GM11168 (cell line): Measurements from ENCODE around the gene MYO5B.

Experiments
- in situ Hi-C: fragments of 300-500 bp; cut with MboI; formaldehyde crosslinking; loops from one replicate; pipeline ENCODE4 v1.12.0; 2022; ENCODE audit warnings: low sequenced_read_pairs; ENCODE audit not compliant: unreplicated experiment

Gene MYO5B

DNA sequence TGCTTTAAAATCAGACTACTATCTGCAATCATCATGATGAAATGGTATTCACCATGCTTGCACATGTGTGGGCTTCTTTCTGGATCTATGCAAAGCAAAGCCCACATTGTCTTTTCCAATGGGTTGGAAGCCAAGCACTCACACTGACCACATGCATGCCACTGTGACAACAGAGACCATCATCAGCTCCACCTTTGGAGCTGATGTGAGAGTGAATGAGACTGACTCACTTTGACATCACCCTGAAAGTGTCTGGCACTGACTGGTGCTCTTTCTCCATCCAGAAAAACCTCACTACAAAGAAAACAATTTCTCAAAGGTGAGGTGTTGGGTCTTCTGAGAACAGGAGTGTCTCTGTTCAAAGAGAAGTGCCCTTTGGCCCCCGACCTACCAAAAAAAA, 4.7 kb downstream of the MYO5B start:
- in situ Hi-C loops = no loop called here

DNA sequence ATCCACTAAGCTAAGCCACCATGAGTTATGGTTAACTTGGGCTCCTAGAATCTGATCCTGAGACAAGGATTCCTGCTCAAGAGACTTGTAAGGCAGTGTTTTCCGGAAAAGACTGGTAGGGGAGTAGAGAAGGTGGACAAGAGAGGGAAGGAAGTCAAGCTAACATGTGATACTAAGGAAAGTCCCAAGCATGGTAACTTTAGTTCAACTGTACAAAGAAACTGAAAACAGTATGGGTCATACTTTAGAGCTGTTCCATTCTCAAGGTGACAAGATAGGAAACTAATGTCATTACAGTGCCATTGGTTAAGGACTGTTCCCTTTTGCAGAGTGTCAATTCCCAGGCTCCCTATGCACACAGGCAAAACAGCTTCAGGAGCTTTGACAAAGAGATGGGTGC, 5.8 kb downstream of the MYO5B start:
- in situ Hi-C loops = no loop called here

DNA sequence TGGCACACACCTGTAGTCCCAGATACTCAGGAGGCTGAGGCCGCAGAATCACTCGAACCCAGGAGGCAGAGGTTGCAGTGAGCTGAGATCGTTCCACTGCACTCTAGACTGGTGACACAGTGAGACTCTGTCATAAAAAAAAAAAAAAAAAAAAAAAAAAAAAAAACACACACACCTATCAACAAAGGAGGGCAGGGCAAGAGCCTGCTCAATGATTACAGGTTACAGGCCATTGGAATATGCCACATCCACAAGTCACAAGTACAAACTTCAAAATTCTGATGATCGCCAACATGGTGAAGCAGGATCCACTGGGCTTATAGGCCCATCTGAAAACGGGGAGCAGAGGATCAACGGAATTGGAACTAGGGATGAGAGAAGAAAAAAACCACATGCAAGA, 6.3 kb downstream of the MYO5B start:
- in situ Hi-C loops = no loop called here

DNA sequence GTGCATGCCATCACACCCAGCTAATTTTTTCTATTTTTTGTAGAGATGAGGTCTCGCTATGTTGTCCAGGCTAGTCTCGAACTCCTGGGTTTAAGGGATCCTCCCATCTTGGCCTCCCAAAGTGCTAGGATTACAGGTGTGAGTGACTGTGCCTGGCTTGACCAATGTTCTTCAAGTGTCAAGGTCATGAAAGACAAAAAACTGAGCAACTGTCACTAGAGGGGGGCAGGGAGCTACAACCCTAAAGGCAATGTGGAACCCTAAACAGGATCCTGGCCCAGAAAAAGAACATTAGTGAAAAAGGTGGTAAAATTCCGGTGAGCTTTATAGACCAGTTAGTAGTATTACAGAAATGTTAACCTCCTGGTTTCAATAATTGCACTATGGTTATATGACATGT, 7.3 kb downstream of the MYO5B start:
- in situ Hi-C loops = no loop called here

DNA sequence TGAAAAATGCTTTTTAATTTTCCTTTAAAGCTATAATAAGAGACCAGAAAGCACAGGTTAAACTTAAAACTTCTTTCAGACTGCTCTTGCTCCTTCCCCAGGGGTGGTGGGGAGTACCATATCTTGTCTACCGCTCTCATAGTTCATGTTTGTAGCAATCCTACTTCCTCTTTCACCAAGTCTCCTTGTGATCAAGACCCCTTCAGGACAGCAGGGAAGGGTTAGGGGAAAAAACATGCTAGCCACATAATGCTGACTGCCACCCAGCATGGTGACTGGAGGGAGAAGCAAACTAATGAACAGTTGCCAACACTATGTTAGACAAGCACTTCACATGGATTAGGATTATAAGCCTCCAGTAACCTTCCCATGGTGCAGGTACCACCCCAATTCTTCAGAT, 8.6 kb downstream of the MYO5B start:
- in situ Hi-C loops = no loop called here

DNA sequence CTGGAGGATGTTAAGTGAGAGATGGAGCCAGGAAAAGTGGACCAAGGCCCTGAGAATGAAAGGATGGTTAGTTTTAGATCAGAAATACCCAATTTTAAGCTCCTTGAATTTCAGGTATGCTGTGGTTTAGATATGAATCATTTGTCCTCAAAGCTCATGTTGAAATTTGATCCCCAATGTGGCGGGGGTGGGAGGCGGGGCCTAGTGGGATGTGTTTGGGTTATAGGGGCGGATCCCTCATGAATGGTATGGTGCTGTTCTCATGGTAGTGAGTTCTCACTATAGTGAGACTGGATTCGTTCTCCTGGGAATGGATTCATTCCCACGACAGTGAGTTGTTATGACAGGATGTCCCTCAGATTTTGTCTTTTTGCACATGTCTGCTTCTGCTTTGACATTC, 11.4 kb downstream of the MYO5B start:
- in situ Hi-C loops = no loop called here

DNA sequence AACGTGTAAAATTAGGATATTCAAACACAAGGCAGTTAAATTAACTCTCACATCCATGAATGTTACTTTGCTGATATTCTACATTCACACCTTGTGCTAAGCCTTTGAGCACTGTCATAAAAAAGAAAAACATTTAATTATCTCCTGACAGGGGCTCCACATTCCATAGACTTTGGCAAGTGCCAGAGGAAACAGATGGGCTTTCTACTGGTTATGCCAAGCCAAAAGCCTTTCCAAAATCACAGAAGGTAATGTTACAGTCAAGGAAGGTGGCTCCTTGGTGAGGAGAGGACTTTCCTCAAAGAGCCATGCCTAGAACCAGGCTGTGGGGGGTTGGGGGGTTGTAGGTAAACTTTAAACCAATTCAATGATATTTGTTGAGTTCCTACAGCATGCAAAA, 12.4 kb downstream of the MYO5B start:
- in situ Hi-C loops = no loop called here

DNA sequence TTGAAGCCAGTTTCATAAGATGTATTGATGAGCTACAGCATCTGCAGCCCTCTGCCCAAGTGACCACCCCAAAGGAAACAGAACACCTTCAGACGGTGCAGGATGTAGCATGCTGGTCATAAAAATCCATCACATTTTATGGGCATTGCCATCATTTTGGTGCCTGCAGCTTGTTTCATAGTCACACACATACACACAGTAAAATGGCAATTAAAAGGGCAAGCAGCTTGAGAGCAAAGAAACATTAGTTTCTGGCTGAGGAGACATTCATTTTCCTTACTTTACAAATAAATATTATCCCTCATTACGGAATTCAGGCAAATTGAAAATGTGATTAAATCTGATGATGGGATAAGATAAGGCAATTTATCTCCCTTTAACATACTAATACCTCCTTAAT, 13.4 kb downstream of the MYO5B start:
- in situ Hi-C loops = no loop called here

DNA sequence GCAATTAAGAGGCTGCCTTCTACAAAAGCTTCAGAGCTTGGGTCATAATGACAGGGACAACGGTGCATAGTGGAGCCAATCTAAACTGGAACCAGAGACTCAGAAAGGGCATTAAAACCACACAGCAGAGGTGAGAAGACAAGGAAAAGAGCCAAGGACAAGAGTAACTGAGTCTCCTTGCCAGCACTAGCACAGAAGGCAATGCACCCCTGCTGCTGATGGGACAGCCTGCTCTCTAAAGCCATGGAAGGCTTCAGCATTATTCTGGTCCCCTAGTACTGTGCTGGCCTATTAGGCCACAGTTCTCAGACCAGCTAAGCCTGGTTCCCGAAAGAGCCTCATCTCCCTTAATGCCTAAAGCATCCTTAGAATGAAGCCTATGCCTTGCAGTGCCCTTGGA, 15.5 kb downstream of the MYO5B start:
- in situ Hi-C loops = no loop called here

DNA sequence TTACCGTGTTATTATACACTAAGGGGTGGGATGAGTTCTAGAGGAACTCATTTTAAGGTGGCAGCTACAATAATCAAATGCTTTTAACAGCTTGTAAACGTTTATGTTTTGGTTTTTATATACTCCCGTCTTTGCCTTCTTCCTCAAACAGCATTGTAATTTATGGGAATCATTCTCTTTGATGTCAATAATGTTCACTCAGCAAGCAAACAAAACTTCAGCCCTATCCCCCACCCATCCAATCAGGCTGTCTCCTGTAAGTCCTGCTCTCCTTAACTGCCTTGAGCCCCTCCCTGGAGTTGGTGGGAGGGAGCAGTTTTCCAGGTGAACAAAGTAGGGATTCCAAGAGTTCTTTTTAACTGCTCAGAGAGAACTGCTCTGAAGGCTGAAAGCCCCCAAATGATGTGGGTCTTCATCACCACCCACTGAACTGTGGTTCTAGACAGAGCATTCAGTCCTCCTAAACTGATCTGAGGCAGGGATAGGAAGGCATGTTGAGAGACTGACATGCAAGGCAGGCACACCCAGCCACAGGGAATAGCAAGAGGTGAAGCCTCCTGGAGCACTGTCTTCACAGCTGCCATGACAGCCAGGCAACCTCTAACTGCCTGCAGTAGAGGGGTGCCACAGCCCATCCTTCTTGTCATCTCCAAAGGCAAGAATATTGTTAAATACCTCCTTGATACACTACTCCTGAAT, 17.5 kb downstream of the MYO5B start:
- in situ Hi-C loops = no loop called here

DNA sequence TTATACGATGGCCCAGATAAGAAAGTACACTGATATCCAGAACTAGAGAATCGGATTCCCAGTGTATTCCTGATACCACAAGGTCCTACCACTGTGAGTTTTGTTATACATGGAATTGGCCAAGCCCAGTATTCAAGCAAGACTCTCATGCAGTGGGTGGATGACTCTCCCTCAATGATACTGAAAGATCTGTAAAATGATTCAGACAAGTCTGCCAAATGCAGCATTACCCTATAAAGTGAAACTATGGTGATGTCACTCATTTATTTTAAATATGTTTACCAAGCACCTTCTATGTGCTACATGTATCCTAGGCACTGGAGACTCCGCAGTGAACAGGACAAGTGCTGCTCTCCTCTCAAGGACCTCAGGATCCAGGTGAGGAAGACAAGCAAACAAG, 22.6 kb downstream of the MYO5B start:
- in situ Hi-C loops = no loop called here

DNA sequence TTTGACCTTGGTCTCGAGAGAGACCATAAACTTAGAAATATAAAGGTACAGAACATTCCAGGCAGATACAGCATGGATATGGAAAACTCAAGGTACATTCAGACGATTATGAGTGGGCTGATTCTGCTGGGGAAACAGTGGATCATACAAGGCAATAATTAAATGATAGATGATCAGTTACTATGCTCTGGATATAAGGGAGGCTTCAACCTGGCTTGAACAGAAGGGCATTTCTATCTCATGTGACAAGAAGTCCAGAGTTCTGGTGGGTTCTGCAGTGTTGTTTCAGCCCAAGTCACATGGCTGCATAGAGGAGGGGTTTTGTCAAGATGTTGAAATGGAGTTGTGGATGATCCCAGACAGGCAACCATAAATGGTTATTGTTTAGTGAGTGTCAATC, 23.5 kb downstream of the MYO5B start:
- in situ Hi-C loops = no loop called here

DNA sequence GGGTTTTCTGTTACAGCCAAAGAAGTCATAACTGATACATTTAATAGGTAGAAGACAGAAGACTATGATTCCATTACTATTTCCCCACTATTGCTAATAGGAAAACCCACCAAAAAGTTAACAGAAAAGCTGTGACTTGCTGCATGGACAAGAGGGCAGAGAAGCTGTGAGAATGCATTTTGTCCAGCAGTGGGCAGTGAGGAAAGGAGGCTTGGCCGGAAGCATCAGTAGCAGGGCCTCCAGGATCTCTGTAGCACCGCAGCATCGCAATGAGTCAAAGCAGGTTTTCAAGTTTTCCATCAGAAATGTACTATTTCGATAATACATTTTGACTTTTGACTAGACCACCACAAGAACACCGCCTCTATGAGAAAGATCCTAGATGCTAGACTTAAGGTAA, 24.9 kb downstream of the MYO5B start:
- in situ Hi-C loops = no loop called here

DNA sequence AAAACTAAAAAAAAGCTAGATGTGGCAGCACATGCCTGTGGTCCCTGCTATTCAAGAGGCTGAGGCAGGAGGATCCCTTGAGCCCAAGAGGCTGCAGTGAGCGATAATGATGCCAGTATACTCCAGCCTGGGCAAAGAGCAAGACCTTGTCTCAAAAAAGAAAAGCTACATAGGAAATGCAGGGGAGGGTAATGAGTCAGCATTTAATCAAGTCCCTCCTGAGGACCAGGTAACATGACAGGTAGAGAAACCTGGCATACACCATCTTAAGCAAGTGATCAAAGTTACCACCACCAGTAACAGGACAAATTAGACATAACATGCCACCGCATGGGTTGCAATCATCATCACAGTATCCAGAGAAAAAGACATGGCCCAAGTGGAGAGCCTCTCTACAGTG, 25.8 kb downstream of the MYO5B start:
- in situ Hi-C loops = no loop called here

DNA sequence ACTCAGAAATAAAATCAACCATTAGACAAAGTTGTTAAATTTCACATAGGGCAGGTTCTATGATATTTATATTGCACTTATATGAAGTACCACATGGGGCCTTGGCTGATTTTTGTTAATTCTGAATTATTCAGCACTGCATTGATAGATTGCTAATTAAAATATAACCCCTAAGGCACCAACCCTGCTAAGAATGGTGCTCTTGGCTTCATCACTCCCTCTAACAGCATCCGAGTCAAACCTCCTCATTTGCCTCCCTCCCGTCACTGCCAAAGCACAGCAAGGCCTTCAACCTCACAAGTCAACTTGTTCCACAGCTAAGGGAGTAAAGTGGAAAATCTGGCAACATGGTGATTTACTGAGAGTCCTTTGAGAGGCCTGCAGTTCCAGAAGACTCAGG, 27.0 kb downstream of the MYO5B start:
- in situ Hi-C loops = no loop called here

DNA sequence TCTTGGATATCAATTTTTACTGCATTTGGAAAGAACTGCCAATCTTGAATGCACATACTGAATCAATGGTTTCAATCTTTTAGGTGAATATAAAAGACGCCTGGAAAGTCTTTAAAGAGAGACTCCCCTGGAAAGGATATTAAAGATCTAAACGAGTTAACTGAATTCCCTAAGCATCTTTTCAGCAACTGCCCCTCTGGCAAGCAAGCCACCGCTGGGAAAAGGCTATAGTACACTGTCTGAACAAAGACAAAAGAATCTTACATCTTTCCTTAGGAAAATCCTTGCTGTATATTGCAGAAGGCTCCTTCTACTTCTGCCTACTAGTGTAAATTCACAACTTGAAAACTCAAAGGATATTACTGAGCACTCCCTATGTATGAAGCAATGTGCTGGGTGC, 28.0 kb downstream of the MYO5B start:
- in situ Hi-C loops = no loop called here

DNA sequence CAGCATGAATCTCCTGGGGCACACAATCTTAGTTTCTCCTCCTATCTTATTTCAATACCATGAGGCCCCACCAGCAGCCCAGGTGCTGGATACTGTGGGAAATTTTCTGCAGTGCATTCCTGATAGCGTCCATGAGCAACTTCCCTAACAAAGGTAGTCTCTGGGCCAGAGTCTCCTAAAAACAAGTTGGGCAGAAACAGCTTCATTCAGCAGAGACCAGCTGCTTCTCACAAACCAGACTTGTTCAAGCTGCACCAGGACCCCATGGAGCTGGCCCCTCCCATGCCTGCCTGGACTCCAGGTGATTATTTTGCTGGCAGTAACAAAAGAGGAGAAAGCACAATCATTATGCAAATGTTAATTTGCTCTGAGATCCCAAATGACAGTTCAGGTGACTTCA, 31.4 kb downstream of the MYO5B start:
- in situ Hi-C loops = no loop called here

DNA sequence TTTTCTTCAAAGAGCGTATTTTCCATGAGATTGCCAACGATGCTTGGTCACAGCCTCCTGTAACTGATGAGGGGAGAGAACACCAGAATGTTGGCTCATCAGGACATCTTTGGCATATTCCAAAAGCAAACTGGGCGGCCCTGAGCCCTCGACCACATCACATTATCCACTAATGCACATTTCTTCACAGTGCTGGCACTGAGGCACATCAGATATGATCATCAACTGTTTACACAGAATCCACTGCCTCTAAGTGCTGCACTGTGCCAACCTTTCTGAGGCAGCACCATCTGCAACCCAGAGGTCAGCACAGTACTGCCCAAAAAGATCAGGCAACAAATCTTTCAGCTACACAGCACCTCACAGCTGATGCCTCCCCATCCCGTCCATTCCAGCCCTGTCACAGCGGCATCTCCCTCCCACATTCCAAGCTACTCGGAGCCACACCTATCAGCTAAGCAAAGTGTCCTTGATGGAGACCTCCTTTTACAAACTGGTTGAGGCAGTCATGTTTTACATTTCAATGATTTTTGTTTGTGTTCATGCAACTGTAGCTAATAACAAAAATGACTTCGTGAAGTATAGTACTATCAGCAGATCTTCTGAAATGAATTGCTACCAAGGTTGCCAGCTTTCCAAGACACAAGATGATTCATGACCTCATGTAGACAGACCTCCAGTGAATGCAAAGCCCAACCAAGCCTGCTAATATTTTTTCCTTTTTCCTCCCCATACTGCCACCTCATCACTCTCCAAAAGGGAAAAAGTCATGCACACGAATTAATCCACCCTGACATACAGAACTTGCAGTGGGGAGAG, 32.3 kb downstream of the MYO5B start:
- in situ Hi-C loops = no loop called here

DNA sequence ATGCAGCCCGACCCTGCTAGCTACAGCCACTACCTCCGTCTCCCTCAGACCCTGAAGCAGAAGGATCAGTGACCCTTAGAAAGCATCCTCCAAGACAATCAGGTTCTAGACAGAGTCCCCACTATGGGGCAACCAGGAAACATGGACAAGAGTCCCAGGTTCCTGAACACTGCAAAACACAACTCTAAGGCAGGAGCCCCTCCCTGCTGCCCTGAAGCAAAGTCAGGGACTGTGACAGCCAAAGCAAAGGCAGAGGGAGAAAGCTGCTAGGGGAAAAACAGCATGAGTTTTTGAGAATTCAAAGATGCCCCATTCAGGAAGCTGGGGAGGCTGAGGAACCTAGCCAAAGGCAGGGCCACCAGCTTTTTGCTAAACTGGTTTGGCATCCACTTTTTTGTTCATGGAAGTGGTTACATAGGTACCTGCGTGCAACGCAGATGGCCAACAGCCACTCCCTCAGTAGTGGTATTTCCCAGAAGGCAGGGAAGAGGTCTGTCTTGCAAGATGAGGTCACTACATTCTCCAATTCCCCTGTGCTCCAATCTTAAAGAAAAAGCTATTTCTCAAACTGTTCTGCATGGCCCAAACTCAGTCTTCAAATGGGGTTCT, 33.2 kb downstream of the MYO5B start:
- in situ Hi-C loops = no loop called here

DNA sequence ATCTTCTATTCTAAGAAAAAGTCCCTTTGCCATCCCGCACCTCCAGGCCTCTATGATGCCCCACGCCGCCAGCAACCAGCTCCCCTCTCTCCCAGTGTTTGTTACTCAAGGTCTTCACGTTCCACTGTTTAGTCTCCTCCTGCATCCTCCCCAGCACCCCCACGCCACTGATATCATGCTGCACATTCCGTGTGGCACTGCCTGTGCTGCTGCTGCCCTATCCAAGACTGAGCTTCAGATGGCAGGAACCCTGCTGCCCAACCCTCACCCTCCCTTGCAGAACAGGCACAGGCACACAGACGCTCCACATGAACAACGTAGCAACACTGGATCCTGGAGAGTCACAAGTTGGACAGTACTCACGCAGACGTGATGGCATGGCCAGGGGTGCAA, 35.3 kb downstream of the MYO5B start:
- in situ Hi-C loops = no loop called here

DNA sequence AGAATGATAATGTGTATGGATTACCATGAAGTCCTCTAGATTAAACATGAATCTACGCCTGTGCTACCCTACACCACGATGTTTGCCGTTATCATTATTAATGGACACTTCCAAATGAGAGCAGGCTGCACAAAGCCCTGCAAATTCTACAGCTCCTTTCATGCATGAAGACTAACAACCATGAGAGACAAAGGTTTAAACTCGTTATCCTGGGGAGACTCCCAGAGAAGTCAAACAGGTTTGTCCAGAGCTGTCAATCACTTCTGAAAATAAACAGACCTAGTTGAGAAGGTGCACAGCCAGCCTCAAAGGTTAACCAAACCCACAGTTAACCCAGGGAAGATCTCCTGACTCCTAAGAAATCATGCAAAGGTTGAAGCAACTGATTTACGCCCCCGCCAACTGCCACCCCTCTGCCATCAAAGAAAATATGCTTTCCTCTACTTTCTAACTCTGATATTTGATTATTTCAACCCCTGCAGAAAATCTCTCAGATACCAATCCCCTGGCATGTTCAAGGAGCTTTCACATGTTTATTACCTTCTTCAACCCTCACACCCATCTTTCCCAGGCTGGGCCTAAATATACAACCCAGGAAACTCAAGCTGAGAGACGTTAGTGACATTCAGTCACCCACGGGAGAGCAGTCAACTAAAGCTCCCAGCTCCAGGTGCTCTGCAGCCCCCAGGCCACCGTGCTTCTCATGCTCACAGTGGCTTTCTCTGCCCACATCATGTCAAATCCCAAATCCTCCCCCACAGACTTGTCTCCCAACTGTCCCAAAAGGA, 35.9 kb downstream of the MYO5B start:
- in situ Hi-C loops = no loop called here
